Fibroblast of villous mesenchyme (primary cell): ENCODE measurements around the gene A3GALT2. TPM values are rescaled to one million over a fixed set of nuclear protein-coding genes. Genes with fewer than 3 reads are reported as not detected.

Experiments used
- DNase-seq: peaks from one replicate; pipeline ENCODE4 v3.0.0-alpha.2; 2010; ENCODE audit warnings: low read depth
- H3K4me3 ChIP-seq: 2 replicates; pipeline ENCODE4 v1.5.1; 2011; ENCODE audit warnings: low read depth, mild to moderate bottlenecking, low read length
- CTCF ChIP-seq: IDR thresholded peaks from 2 replicates; pipeline ENCODE4 v1.5.1; 2012; ENCODE audit warnings: low read depth, mild to moderate bottlenecking, low read length; ENCODE audit not compliant: insufficient read depth
- total RNA-seq: library from RNA; depleted of rRNA; stranded (reverse); fragments of >200 nt; gene quantifications from 2 replicates; pipeline ENCODE4 v1.2.3, GENCODE V29; 2012

A3GALT2 gene
- total RNA-seq, 1 donor: not detected

- DNase-seq: no peak
- H3K4me3 ChIP-seq: no peak overlapping the region
- no peak for TF ChIP-seq CTCF
These were observed 40.7 kb downstream of the A3GALT2 start for GRCh38 chr1:33280091-33280661.

- DNase-seq: no peak
- H3K4me3 ChIP-seq: no peak overlapping the region
- no peak for TF ChIP-seq CTCF
These were observed 43.3 kb downstream of the A3GALT2 start for GRCh38 chr1:33277488-33278084.

- no peak for TF ChIP-seq CTCF
- no peak for DNase-seq
- H3K4me3 ChIP-seq: no peak overlapping the region
These were observed 44.2 kb downstream of the A3GALT2 start for GRCh38 chr1:33276573-33277298.

- TF ChIP-seq CTCF: no peak
- no peak overlapping the region for H3K4me3 ChIP-seq
- DNase-seq: no peak
These were observed 45.0 kb downstream of the A3GALT2 start for GRCh38 chr1:33275706-33276572.

- no peak for TF ChIP-seq CTCF
- no peak for DNase-seq
- no peak overlapping the region for H3K4me3 ChIP-seq
These were observed 45.7 kb downstream of the A3GALT2 start for GRCh38 chr1:33275195-33275594.

- H3K4me3 ChIP-seq: no peak overlapping the region
- no peak for DNase-seq
- TF ChIP-seq CTCF: no peak
These were observed 46.5 kb downstream of the A3GALT2 start for GRCh38 chr1:33274446-33274845.
